Mammary epithelial cell (primary cell): ENCODE data around the gene NEDD4.

Source experiments
- EZH2 ChIP-seq: IDR thresholded peaks from 2 replicates; pipeline ENCODE4 v1.6.1; 2012; ENCODE audit warnings: low read length, inconsistent platforms, borderline replicate concordance
- TF ChIP-seq, protein P1 (sequence below), 2 donors: IDR thresholded peaks in 1 of 2; conservative IDR thresholded peaks in 1 of 2; 2 replicates each; pipeline ENCODE4 v1.5.1; 2011 to 2012; ENCODE audit warnings: inconsistent platforms in 2 of 2, low read length in 2 of 2, mild to moderate bottlenecking in 2 of 2, control low read depth in 1 of 2, low read depth in 1 of 2; ENCODE audit not compliant: insufficient read depth in 1 of 2; ENCODE audit errors: extremely low read depth in 1 of 2

DNA sequence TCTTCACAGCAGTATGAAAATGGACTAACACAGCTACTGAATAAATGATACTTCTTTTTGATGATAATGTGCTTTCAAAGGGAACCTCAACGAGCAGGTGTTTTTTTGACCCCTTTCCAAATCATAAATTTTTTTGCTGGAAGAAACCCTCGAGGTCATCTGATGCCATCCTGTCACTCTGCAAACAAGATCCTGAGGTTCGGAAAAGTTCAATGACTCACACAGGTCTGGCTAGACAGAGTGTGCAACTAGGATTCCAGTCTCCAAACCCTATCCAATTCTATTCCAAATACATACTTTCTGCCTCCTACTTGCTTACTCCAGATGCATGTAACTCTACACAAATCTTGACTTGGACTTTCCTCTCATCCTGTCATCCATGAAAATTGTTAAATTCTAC is 124.7 kb downstream of the NEDD4 start:
- TF ChIP-seq, protein P1, sequence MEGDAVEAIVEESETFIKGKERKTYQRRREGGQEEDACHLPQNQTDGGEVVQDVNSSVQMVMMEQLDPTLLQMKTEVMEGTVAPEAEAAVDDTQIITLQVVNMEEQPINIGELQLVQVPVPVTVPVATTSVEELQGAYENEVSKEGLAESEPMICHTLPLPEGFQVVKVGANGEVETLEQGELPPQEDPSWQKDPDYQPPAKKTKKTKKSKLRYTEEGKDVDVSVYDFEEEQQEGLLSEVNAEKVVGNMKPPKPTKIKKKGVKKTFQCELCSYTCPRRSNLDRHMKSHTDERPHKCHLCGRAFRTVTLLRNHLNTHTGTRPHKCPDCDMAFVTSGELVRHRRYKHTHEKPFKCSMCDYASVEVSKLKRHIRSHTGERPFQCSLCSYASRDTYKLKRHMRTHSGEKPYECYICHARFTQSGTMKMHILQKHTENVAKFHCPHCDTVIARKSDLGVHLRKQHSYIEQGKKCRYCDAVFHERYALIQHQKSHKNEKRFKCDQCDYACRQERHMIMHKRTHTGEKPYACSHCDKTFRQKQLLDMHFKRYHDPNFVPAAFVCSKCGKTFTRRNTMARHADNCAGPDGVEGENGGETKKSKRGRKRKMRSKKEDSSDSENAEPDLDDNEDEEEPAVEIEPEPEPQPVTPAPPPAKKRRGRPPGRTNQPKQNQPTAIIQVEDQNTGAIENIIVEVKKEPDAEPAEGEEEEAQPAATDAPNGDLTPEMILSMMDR (conservative IDR thresholded peaks at IDR 0.05 in 1 of 2, IDR thresholded peaks at IDR 0.05 in 1 of 2; ENCODE audit: extremely low read depth in 1 of 2, insufficient read depth in 1 of 2, low read depth in 1 of 2, low read length in 2 of 2) = no peak
- TF ChIP-seq EZH2 = no peak
